ENCODE results near the gene INCENP. TPM values are rescaled to one million over a fixed set of nuclear protein-coding genes. Genes with fewer than 3 reads are reported as not detected.

Gene INCENP
- polyA plus RNA-seq, 1 of the 3 experiments (the other 2 are of a cell fraction) = 20.1 TPM

DNA sequence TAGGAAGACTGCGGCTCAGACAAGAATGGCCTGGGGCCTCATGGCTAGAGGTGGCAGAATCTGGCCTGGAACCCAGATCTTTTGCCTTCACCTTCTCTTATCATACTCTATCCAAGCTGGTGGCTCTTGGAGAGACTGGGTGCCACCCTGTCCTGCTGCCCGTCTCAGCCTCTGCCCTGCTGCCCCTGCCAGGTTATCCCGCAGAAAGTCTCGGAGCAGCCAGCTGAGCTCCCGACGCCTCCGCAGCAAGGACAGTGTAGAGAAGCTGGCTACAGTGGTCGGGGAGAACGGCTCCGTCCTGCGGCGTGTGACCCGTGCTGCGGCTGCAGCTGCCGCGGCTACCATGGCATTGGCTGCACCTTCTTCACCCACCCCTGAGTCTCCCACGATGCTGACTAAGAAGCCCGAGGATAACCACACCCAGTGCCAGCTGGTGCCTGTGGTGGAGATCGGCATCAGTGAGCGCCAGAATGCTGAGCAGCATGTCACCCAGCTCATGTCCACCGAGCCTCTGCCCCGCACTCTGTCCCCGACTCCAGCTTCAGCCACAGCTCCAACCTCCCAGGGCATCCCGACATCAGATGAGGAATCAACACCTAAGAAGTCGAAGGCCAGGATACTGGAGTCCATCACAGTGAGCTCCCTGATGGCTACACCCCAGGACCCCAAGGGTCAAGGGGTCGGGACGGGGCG is 5.9 kb downstream of the INCENP start:
- peaks cover 3% of the 10 kb centered on the region for H3F3A ChIP-seq (replicated peaks; ENCODE audit: insufficient read depth)
- H3K79me2 ChIP-seq (ENCODE audit: insufficient read depth) = peaks cover 99% of the 10 kb centered on the region
- H3K27me3 ChIP-seq (ENCODE audit: insufficient read depth) = no peaks in the 10 kb centered on the region
- no peak for TF ChIP-seq FOXJ3 (CRISPR knock-in tag; IDR thresholded peaks at IDR 0.05)
- TF ChIP-seq, protein P1, sequence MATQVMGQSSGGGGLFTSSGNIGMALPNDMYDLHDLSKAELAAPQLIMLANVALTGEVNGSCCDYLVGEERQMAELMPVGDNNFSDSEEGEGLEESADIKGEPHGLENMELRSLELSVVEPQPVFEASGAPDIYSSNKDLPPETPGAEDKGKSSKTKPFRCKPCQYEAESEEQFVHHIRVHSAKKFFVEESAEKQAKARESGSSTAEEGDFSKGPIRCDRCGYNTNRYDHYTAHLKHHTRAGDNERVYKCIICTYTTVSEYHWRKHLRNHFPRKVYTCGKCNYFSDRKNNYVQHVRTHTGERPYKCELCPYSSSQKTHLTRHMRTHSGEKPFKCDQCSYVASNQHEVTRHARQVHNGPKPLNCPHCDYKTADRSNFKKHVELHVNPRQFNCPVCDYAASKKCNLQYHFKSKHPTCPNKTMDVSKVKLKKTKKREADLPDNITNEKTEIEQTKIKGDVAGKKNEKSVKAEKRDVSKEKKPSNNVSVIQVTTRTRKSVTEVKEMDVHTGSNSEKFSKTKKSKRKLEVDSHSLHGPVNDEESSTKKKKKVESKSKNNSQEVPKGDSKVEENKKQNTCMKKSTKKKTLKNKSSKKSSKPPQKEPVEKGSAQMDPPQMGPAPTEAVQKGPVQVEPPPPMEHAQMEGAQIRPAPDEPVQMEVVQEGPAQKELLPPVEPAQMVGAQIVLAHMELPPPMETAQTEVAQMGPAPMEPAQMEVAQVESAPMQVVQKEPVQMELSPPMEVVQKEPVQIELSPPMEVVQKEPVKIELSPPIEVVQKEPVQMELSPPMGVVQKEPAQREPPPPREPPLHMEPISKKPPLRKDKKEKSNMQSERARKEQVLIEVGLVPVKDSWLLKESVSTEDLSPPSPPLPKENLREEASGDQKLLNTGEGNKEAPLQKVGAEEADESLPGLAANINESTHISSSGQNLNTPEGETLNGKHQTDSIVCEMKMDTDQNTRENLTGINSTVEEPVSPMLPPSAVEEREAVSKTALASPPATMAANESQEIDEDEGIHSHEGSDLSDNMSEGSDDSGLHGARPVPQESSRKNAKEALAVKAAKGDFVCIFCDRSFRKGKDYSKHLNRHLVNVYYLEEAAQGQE (IDR thresholded peaks at IDR 0.05; ENCODE audit: low read depth, low read length) = no peak
- no peak for TF ChIP-seq GATA2 (CRISPR knock-in tag; IDR thresholded peaks at IDR 0.05)
- no peak for TF ChIP-seq RXRA (IDR thresholded peaks at IDR 0.05; ENCODE audit: borderline replicate concordance, low read depth)
- TF ChIP-seq MEF2A (IDR thresholded peaks at IDR 0.05; ENCODE audit: borderline replicate concordance, low read depth) = no peak
- TF ChIP-seq, protein P2, sequence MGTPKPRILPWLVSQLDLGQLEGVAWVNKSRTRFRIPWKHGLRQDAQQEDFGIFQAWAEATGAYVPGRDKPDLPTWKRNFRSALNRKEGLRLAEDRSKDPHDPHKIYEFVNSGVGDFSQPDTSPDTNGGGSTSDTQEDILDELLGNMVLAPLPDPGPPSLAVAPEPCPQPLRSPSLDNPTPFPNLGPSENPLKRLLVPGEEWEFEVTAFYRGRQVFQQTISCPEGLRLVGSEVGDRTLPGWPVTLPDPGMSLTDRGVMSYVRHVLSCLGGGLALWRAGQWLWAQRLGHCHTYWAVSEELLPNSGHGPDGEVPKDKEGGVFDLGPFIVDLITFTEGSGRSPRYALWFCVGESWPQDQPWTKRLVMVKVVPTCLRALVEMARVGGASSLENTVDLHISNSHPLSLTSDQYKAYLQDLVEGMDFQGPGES (IDR thresholded peaks at IDR 0.05; ENCODE audit: low read depth, low read length) = no peak
- no peak for TF ChIP-seq CHD2 (IDR thresholded peaks at IDR 0.05; ENCODE audit: low read length, partially characterized antibody)
- TF ChIP-seq FOXM1 (IDR thresholded peaks at IDR 0.05; ENCODE audit: low read depth) = no peak
- TF ChIP-seq, protein P3, sequence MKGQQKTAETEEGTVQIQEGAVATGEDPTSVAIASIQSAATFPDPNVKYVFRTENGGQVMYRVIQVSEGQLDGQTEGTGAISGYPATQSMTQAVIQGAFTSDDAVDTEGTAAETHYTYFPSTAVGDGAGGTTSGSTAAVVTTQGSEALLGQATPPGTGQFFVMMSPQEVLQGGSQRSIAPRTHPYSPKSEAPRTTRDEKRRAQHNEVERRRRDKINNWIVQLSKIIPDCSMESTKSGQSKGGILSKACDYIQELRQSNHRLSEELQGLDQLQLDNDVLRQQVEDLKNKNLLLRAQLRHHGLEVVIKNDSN (IDR thresholded peaks at IDR 0.05; ENCODE audit: borderline replicate concordance, low read depth) = no peak
- no peak for TF ChIP-seq RCOR1 (IDR thresholded peaks at IDR 0.05; ENCODE audit: low read length)
- TF ChIP-seq, protein P4, sequence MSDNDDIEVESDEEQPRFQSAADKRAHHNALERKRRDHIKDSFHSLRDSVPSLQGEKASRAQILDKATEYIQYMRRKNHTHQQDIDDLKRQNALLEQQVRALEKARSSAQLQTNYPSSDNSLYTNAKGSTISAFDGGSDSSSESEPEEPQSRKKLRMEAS (IDR thresholded peaks at IDR 0.05; ENCODE audit: low read depth) = no peak
- TF ChIP-seq EP300 (IDR thresholded peaks at IDR 0.05; ENCODE audit: borderline replicate concordance in 1 of 2, low read depth in 1 of 2, low read length in 1 of 2) = no peak
- TF ChIP-seq, protein P5, sequence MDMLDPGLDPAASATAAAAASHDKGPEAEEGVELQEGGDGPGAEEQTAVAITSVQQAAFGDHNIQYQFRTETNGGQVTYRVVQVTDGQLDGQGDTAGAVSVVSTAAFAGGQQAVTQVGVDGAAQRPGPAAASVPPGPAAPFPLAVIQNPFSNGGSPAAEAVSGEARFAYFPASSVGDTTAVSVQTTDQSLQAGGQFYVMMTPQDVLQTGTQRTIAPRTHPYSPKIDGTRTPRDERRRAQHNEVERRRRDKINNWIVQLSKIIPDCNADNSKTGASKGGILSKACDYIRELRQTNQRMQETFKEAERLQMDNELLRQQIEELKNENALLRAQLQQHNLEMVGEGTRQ (IDR thresholded peaks at IDR 0.05; ENCODE audit: borderline replicate concordance, low read depth, low read length) = no peak
- no peak for TF ChIP-seq FOSL2 (IDR thresholded peaks at IDR 0.05; ENCODE audit: borderline replicate concordance, low read depth)
- TF ChIP-seq YY1 (IDR thresholded peaks at IDR 0.05; ENCODE audit: low read depth) = no peak
- peaks cover 14 to 38% of the 10 kb centered on the region in 2 experiments for H3K36me3 ChIP-seq (replicated peaks in 1 of 2; ENCODE audit: control insufficient read depth in 1 of 2, insufficient read depth in 2 of 2, low read length in 1 of 2)
- H3K9ac ChIP-seq = no peak overlapping the region
- H3K27ac ChIP-seq (ENCODE audit: low read depth in 2 of 2, low read length in 1 of 2) = no peak overlapping the region
- H3K4me3 ChIP-seq (ENCODE audit: low read depth in 2 of 2, low read length in 1 of 2) = no peak overlapping the region
- peaks cover 8 to 12% of the 10 kb centered on the region in 2 experiments; a peak in 1 of 4 replicates for H3K4me1 ChIP-seq (ENCODE audit: control insufficient read depth in 1 of 2, insufficient read depth in 2 of 2, low read depth in 1 of 2, low read length in 1 of 2)
- WGBS (ENCODE audit: low lambda C conversion rate) = 94% methylated on average over 21 of the region's 28 CpGs
- DNase-seq = peak; percentile 7
- no peak overlapping the region for H3K4me2 ChIP-seq
- no peak overlapping the region for H2AFZ ChIP-seq (ENCODE audit: low read depth)
- ChIA-PET CTCF (interaction anchor here (1.0 to 3.8 kb wide), 4 partner anchors 13 to 210 kb away, joined by 3 to 19 read pairs (median 6); no protein-coding TSS in a partner anchor), POLR2A (no interaction called here)
- peaks cover 39% of the 10 kb centered on the region; the same call in 1 of the 2 replicates for H4K20me1 ChIP-seq (ENCODE audit: insufficient read depth)
- no peaks in the 10 kb centered on the region for H3K9me2 ChIP-seq
- no peaks in the 10 kb centered on the region for H3K9me3 ChIP-seq

Data from SK-N-SH (cell line).